Right ventricle myocardium inferior (tissue), 1 donor: ENCODE measurements around the gene ROS1. TPM values are rescaled to one million over a fixed set of nuclear protein-coding genes. Genes with fewer than 3 reads are reported as not detected.
"Not testable (repeated sequence)": the region's sequence is repeated elsewhere in the genome, so short reads cannot be mapped to it uniquely, and the experiment has no call there.

Source experiments
- ATAC-seq: fragments of 200-7000 bp; cut with Tn5 transposase; one replicate; pipeline ENCODE4 v1.9.1; 2020; ENCODE audit warnings: mild to moderate bottlenecking, moderate library complexity
- DNase-seq: peaks from one replicate; pipeline ENCODE4 v3.0.0; 2021; ENCODE audit errors: missing footprints
- intact Hi-C: fragments of 100-400 bp; cut with DNase I; formaldehyde crosslinking; loops from one replicate; pipeline ENCODE4 v1.11.0; 2022
- total RNA-seq: library from RNA; stranded (reverse); fragmentation: NEBNext Ultra II Directional; extraction: Animal tissue kit (Norgen Biotek cat#: 25700); gene quantifications from one replicate; pipeline ENCODE4 v1.2.1, GENCODE V29; 2021
- donor health status: DM: no; HTN: yes; CAD: no; lungs with severe emphysema.

Gene ROS1
- total RNA-seq, 1 donor from 2014 or later = 0.08 TPM

DNA sequence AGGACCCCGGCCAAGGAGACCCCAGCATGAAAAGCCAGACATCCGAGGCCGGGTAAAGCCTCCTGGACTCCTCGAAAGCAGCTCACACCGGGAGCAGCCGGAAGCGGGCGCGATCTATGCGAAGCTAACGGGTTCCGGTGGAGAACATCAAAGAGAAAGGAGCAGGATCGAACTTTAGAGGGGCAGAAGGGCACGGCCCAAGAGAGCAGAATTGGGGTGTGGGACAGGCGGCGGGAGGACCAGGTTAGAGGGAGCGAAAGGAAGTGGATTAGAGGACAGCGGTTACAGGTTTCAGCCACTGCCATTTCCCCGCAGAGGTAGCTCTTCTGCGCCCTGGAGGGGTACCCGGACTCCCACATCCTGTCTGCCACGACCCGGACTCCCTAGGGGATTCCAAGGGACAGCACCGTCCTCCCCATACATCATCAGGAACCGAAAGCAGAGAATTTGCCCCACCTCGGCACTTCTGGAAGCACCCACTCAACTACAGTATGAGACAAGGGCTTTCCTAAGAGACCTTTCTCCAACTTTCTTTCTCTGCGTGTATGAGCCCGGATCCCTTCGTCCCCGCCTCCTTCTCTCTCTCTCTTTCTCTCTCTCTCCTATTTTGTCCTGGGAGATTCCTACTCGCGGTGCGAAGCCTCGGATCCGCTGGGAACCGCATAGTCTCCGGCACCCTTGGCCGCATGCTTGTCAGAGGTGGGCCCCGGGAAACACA is 160.9 kb downstream of the ROS1 start:
- peak; percentile 42 for DNase-seq
- intact Hi-C loops = loop anchor here (5.0 kb wide), 1 partner anchor 383 kb away; no protein-coding TSS in a partner anchor
- no peak for ATAC-seq

DNA sequence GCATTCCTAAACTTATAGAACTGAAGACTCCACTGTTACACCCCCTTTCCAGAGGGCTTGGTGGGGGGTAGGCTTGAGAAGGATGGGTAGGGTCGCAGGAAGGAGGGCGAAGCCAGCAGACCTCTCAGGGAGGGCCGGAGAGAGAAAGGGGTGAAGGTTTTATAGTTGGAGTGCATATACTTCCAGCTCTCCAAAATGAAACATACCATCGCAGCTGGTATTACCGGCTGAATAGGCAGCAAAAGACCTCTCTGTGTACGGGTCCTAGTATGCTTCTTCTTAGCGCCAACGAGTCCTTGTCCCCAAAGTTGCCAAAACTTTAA is 161.4 kb downstream of the ROS1 start:
- DNase-seq (no peak), ATAC-seq (no peak)
- intact Hi-C loops = no loop called here

DNA sequence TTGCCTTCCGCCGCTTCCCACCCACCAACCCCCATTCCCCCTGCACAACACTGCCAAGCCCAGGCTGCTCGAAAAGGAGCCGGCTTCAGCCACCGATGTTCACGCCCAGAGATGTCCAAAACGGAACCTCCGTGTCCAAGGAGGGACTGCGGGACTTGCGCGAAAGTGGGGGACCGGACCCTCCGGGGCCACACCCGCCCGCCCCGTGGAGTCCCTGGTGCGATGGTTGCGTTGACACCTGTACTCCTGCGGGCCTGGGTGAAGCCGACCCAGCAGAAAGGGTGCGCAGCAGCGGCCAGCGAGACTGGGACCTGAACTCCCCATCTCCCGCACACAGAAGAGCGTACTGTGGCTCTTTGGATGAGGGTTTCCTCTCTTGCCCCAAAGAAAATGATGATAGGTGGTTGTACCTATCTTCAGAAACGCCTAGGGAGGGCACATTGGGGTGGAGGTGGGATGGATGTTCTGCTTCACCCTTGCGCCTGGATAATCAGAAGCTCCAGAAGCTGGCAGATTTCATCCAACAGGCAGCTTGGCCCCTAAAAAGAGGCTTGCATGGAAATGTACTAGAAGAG is 162.3 kb downstream of the ROS1 start:
- ATAC-seq = no peak
- DNase-seq = no peak
- intact Hi-C loops = no loop called here

DNA sequence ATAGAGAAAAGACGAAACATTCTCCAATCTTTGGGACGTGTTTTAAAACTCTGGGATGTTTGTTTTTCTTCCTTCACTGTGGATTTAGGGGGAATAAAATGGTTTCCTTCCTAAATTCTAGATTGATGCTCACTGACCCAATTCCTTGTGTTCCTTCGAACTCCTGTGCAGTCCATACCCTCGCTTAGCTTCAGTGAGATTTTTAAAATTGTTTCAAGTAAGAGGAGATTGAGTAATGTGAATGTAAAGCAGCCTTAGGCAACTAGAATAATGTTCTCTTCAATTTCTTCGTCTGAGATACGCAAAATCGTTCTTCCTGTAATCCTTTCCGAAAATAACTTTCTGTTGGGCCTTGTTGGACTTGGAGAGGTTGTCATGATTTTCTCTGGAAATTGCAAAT is 162.9 kb downstream of the ROS1 start:
- DNase-seq (no peak), ATAC-seq (no peak)
- intact Hi-C loops = no loop called here

DNA sequence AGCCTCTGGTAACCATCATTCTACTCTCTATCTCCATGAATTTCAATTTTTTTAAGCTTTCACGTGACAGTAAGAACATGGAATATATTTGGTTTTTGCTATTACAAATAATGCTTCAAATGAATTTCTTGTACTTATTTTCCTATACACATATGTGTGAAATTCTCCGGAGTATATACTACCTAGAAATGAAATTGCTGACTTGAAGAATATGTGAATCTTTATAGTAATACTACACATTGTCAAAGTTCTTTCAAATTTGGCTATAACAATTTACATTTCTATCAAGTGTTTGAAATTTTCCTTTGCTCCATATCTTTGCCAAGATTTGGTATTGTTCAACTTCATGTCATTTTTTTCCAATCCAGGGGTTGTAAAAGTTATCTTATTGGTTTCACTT is 172.0 kb downstream of the ROS1 start:
- no peak for ATAC-seq
- DNase-seq = no peak
- intact Hi-C loops = no loop called here

DNA sequence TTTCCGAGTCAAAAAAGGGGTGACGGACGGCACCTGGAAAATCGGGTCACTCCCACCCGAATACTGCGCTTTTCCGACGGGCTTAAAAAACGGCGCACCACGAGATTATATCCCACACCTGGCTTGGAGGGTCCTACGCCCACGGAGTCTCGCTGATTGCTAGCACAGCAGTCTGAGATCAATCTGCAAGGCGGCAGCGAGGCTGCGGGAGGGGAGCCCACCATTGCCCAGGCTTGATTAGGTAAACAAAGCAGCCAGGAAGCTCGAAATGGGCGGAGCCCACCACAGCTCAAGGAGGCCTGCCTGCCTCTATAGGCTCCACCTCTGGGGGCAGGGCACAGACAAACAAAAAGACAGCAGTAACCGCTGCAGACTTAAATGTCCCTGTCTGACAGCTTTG is 180.8 kb downstream of the ROS1 start:
- DNase-seq, ATAC-seq, intact Hi-C loops: not testable (repeated sequence)

DNA sequence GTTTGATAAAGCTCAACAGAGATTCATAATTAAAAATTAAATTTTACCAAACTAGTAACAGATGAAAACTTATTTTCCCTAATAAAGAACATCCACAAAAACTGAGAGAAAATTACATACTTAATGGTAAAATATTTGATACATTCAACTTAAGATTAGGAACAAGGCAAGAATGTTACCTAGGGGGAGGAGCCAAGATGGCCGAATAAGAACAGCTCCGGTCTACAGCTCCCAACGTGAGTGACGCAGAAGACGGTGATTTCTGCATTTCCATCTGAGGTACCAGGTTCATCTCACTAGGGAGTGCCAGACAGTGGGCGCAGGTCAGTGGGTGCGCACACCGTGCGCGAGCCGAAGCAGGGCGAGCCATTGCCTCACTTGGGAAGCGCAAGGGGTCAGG is 181.2 kb downstream of the ROS1 start:
- DNase-seq, intact Hi-C loops, ATAC-seq: not testable (repeated sequence)

Other genes starting within 250 kb of the ROS1 start
- not detected for gene VGLL2, start 160.4 kb downstream of the ROS1 start, total RNA-seq
- 6.1 TPM for gene DCBLD1, start 56.7 kb upstream of the ROS1 start, total RNA-seq
- gene GOPC, start 176.6 kb upstream of the ROS1 start, total RNA-seq = 18.1 TPM
- gene NUS1, start 249.5 kb upstream of the ROS1 start, total RNA-seq = 13.5 TPM